DMS53 (cell line): Measurements from ENCODE around the gene KCNT1.

Experiments
- DNase-seq: peaks from one replicate; lab custom pipeline; 2025; lab: John Stamatoyannopoulos, UW

Gene KCNT1

DNA sequence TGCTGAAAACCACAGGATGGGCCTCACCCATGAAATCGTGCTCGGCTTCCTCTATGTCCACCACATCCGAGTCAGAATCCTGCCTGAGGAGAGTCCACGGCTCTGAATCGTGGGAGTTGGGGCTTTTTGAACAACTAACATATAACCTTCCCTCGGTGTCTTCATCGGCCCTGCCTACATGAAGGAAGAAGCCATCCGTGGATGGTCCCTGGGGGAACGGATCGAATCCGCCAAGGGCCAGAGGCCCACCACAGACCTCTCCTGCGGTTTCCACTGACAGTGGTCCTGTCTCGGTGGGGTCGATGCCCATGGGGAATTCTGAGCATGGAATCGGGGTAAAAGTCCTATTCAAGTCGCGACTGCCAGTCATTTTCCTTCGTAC, 120.4 kb downstream of the KCNT1 start:
- DNase-seq, result no peak

DNA sequence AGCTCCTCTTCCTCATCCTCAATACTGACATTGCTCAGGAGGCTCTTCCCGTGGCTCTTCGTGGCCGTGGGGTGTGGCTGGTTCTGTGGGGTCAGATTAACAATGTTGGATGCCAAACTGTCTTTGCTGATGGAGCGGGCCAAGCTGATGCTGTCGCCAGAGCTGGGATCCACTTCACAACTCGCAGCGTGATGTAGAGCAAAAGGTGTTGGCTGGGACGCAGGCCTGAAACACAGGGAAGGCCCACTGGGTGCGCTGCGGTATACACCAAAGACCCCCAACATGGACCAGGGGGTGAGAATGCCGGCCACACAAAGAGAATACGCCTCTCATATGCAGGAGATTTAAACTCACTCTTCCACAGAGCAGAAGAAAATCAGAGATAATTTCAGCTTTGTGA, 121.1 kb downstream of the KCNT1 start:
- no peak for DNase-seq

- no peak for DNase-seq
Observed at GRCh38 chr9:135825435-135826187, 123.6 kb downstream of the KCNT1 start.

GRCh38 chr9:135826188-135826545, 124.2 kb downstream of the KCNT1 start:
- DNase-seq, result no peak

GRCh38 chr9:135827301-135827700, 125.3 kb downstream of the KCNT1 start:
- no peak for DNase-seq

GRCh38 chr9:135827866-135828580, 126.0 kb downstream of the KCNT1 start:
- DNase-seq, result no peak

DNA sequence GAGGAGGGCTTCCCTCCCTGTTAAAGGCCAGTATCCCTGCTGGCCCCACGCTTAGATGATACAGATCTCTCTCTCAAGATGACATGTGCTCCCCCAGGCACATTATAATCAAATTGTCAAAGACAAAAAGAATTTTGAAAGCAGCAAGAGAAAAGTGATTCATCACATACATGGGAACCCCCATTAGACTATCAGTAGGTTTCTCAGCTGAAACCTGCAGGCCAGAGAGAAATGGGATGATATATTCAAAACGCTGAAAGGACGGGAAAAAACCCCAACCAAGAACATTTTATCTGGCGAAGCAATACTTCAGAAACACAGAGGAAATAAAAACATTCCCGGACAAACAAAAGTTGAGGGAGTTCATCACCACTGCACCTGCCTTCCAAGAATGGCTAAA, 126.7 kb downstream of the KCNT1 start:
- DNase-seq, result no peak

DNA sequence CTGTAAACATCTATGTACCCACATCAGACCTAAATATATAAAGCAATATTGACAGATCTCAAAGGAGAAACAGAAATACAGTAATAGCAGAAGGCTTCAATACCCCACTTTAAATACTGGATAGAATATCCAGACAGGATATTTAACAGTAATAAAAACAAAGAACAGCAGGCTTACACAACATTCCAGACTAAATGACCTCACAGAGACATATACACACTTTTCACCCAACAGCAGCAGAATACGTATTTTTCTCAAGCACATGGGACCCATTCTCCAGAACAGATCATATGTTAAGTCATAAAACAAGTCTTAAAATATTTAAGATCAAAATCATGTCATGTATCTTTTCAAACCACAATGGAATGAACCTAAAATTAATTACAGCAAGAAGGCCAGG, 128.5 kb downstream of the KCNT1 start:
- no peak for DNase-seq

- DNase-seq, result no peak
Observed at GRCh38 chr9:135833864-135834263, 131.9 kb downstream of the KCNT1 start.

- no peak for DNase-seq
Observed at GRCh38 chr9:135835131-135835530, 133.1 kb downstream of the KCNT1 start.

GRCh38 chr9:135839516-135839915, 137.5 kb downstream of the KCNT1 start:
- no peak for DNase-seq

DNA sequence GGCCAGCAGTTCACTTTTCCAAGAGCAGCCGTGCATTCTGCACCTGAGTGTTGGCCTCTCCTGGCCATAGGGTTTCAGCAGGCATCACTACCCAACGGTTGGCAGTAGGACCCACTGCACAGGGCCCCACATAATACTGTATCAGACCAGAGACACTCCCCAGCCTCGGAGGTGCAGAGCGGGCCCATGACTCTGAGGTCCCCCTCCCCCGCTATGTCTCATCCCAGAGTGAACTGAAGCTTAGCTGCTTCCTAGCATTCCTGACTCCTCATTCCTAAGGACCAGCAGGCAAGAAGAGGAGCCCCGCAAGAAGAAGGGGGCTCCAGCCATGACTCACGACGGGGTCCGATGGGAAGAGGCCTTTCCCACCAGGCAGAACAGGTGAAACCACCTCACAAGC, 138.1 kb downstream of the KCNT1 start:
- DNase-seq, result no peak

- no peak for DNase-seq
Observed at GRCh38 chr9:135840539-135840938, 138.6 kb downstream of the KCNT1 start.
